ENCODE data around the gene LRFN2.

LRFN2 gene

DNA sequence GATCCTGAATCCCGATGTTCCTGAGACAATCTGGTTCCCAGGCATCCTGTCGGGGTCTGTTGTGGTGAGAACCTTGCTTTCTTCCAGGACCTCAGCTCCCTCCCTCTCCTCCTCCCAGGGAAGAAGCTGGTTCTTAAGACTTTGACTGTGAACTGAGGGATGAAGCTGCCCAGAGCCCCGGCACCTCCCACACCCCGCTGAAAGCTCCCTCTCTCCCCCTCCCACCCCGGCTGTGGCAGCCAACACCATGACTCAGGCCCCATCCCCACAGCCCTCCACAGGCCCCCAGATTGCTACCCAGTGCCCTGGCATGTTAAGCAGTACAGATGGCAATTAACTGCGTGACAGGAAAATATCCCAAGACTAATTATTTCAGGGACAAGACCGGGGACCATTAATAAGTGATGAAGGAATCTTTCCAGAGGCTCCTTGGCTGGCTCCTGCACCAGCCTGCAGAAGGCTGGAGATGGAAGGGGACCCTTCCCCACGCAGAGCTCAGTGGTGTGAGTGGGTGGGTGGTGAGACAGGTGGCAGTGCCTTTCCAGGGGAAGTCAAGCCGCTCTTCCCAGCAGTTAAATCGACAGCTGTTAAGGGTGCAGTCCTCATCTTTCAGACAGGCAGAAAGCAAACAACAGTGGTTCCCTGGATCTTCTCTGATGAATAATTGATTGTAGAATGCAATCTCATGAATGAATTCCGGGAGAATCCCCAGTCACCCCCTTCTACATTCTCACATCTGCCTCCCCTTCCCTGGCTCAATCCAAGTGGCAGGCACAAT lies 237.9 kb downstream of the LRFN2 start:
- DNase-seq (ENCODE audit: low spot score), result no peak

DNA sequence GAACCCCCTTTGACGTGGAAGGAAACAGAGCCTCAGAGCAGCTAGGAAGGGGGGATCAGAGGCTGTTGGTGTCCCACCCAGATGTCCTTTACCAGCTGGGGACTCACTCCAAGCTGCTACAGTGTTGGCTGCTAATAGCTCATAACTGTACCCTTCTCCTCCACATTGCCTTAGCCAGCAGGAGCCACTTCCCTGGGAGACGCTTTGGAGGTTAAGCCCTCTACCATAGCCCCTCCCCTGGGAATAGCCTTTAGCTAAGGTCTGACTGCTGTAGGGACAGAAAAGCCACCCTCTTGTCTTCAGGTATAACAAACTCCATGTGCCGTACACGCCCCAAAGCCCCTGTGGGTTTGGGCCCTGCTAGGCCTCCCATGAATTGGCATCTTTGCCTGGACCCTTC lies 238.6 kb downstream of the LRFN2 start:
- no peak for DNase-seq (ENCODE audit: low spot score)

DNA sequence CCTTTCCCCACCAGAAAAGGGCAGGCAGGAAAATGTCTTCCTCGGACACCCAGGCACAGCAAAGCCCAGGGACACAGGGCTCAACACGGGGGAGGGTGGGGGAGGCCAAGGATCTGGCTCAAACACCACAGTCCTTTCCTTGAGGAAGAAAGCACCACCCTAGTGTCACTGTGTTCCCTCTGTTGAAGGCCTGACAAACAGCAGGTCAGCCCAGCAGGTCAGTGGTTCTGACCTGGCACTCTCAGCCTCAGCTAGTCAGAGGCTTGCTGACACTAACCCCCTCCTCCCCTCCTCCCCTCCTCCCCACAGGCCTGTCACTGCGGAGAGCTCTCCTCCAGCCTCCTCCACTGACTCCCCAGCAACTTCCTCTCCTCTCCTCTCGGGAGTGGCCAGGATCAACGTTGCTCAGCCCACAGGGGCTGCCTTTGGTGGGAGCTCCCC lies 239.6 kb downstream of the LRFN2 start:
- no peak for DNase-seq (ENCODE audit: low spot score)

DNA sequence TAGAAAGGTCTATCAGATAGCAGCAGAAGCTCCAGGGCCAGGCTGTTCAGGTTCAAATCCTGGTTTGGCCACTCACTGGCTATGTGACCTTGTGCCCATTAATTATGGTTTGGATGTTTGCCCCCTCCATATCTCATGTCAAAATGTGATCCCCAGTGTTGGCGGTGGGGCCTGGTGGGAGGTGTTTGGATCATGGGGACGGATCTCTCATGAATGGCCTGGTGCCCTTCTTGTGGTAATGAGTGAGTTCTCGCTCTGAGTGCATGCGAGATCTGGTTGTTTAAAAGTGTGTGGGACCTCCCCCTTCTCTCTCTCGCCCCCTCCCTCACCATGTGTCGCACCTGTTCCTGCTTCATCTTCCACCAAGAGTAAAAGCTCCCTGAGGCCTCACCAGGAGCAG lies 240.9 kb downstream of the LRFN2 start:
- DNase-seq (ENCODE audit: low spot score), result no peak

DNA sequence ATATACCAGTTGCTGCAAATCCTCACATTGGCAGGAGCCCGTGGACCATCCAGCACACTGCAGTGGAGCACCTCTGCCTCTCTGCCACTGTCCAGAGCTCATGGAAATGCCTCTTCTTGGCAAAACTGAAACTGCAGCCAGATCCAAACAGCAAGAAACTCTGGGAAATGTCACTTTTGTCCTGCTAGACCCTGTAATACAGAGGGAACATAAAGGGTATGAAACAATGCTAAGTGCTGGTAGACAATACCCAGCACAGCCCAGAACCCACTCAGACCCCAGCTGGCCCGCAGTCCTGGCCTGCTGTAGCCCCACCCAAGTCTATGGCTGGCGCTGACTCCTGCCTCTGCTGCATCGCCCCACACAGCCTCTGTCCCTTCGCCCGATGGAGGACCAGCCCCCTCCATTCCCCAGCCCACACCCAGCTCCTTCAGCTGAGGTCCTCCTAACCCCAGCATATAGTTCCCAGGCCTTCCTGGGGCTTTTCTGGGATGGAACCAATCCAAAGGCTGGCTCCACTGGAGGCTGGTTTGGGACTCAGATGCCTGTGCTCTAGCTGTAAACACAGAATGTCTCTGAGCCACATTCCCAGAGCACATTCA lies 242.5 kb downstream of the LRFN2 start:
- no peak for DNase-seq (ENCODE audit: low spot score)

DNA sequence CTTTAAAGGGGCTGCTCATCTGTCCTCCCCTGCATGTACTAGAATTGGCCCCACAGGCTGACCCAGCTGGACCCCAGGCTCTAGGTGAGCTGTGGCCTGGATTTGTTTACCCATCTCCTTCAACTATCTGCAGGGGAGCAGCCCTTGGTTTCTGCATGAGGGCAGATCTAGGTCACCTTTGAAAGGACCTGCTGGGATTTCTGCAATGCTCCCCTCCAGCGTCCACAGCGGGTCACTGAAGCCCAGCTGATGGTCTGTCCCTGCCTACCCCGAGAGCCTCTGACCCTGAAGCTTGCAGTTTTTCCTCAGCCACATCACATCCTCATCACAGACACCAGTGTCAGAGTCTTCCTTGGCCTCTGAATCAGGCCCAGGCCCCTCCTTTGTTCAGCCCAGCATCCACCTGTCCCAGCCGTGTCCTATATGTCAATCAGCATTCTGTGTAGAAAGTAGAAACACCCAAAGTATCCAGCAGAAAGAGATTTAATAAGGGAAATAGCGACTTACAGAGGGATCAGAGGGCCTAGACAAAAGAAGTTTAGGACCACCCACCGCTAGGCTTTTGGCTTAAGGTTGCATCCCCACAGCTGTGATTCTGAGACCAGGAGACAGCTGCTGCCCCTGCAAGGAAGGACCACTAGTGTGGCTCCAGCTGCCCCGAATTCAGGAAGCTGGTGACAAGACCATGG lies 243.1 kb downstream of the LRFN2 start:
- DNase-seq (ENCODE audit: low spot score), result no peak

DNA sequence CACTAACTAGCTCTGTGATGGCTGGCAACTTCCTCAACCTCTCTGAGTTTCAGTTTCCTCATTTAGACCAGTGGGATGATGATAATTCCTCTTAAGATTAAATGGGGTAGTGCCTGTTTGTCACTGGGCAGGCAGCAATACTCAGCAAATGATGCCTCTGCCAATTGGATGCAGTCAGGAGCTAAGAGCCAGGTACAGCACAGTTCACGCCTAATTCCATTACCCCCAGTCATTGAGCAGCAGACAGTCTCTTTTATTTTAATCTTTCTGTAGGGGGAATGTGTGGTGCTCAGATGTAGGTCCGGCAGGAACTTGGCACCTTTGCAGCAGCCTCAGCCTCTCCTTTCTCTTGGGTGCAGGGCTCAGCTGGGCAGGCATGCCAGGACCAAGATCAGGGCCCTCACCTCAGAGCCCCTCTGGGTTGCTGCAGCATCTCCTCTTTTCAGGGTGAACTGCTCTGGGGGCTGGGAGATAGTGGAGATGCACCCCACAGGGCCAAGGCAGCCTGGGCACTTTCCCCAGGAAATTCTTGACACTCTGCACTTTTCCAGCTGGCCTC lies 243.8 kb downstream of the LRFN2 start:
- no peak for DNase-seq (ENCODE audit: low spot score)

DNA sequence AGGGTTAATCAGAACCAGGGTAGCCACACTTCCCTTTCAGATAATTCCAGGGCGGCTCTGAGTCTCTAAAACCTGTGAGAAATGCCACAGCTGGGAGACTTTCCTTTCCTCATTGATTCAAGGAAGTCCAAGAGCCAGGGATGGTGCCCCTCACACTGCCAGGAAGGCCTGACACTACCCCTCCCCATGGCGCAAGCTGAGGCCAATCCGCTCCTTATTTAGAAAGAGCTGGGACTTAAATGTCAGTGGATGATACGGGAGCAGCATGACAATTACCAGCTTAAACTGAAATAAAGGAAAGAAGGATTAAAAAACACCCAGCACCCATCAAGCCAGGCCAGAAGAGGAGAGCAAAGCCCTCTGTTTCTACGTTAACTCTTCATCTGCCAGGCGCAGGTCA lies 244.4 kb downstream of the LRFN2 start:
- DNase-seq (ENCODE audit: low spot score), result no peak

DNA sequence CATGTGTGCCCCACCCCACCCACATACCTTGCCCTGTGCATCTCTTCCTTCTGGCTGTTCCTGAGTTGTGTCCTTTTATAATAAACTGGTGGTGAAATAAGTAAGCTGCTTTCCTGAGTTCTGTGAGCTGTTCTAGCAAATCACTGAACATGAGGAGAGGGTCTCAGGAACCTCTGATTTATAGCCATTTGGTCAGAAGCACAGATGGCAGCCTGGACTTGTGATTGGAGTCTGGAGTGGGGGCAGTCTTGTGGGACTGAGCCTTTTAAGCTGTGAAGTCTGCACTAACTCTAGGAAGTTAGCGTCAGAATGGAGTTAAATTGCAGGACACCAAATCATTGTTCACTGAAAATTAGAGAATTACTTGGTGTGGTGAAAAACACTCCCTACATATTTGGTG lies 245.4 kb downstream of the LRFN2 start:
- DNase-seq (ENCODE audit: low spot score), result no peak

All from LoVo (cell line).